ENCODE results near the gene FGF1.

The FGF1 gene

DNA sequence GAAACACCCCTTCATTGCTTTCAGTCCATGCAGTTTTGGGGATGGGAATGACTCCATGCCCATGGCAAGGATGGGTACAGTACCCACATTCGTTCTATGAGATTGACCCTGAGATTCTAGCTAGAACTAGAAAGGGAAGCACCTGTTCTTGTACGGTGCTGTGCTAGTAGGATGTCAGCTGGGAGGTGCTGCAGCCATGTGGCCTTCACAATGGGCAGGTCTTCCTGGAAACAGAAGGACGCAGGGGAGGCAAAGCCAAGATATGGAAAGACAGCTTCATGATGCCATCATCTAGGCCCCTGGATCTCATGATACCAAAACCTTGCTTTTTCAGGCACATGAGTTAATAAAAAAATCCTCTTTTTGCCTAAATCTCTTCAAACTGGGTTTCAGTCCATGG lies 10.5 kb upstream of the FGF1 start:
- Histone ChIP-seq H3K79me2 (ENCODE audit: insufficient read depth, low read length) (no peaks in the 10 kb centered on the region), H4K20me1 (ENCODE audit: insufficient read depth, low read length, poor library complexity, severe bottlenecking) (no peaks in the 10 kb centered on the region), H3K36me3 (ENCODE audit: insufficient read depth, low read length) (no peaks in the 10 kb centered on the region), H3K4me2 (ENCODE audit: low read depth, low read length, poor library complexity, severe bottlenecking) (no peak overlapping the region), H3K4me3 (ENCODE audit: low read length, poor library complexity, severe bottlenecking) (no peak overlapping the region), H3K27me3 (ENCODE audit: insufficient read depth, low read length, poor library complexity, severe bottlenecking) (no peaks in the 10 kb centered on the region), H3K9ac (ENCODE audit: low read depth, low read length, poor library complexity, severe bottlenecking) (no peak overlapping the region), H3K9me3 (ENCODE audit: insufficient read depth, low read depth, low read length) (no peaks in the 10 kb centered on the region), H3F3A (ENCODE audit: low read depth) (no peaks in the 10 kb centered on the region), H2AFZ (ENCODE audit: low read length) (no peak overlapping the region), H3K4me1 (ENCODE audit: insufficient read depth, low read length, poor library complexity, severe bottlenecking) (no peaks in the 10 kb centered on the region), H3K9me2 (replicated peaks; ENCODE audit: low read depth, low read length) (no peaks in the 10 kb centered on the region)
- no peak for TF ChIP-seq CTCF (conservative IDR thresholded peaks at IDR 0.05; ENCODE audit: low read length)

GRCh38 chr5:142694092-142694856 lies 8.4 kb upstream of the FGF1 start:
- no peak overlapping the region for H3K4me3 ChIP-seq (ENCODE audit: low read length, poor library complexity, severe bottlenecking)
- H3F3A ChIP-seq (ENCODE audit: low read depth), result no peaks in the 10 kb centered on the region
- H3K9me3 ChIP-seq (ENCODE audit: insufficient read depth, low read depth, low read length), result no peaks in the 10 kb centered on the region
- H3K27me3 ChIP-seq (ENCODE audit: insufficient read depth, low read length, poor library complexity, severe bottlenecking), result no peaks in the 10 kb centered on the region
- no peaks in the 10 kb centered on the region for H3K79me2 ChIP-seq (ENCODE audit: insufficient read depth, low read length)
- H3K9me2 ChIP-seq (replicated peaks; ENCODE audit: low read depth, low read length), result no peaks in the 10 kb centered on the region
- H3K9ac ChIP-seq (ENCODE audit: low read depth, low read length, poor library complexity, severe bottlenecking), result no peak overlapping the region
- no peak overlapping the region for H3K4me2 ChIP-seq (ENCODE audit: low read depth, low read length, poor library complexity, severe bottlenecking)
- no peaks in the 10 kb centered on the region for H4K20me1 ChIP-seq (ENCODE audit: insufficient read depth, low read length, poor library complexity, severe bottlenecking)
- peak; percentile 25; the same call in 1 of the 2 replicates for TF ChIP-seq CTCF (conservative IDR thresholded peaks at IDR 0.05; ENCODE audit: low read length)
- no peak for TF ChIP-seq EZH2phosphoT487 (IDR thresholded peaks at IDR 0.05; ENCODE audit: borderline replicate concordance)
- H3K4me1 ChIP-seq (ENCODE audit: insufficient read depth, low read length, poor library complexity, severe bottlenecking), result no peaks in the 10 kb centered on the region
- H2AFZ ChIP-seq (ENCODE audit: low read length), result no peak overlapping the region
- no peaks in the 10 kb centered on the region for H3K36me3 ChIP-seq (ENCODE audit: insufficient read depth, low read length)

GRCh38 chr5:142692321-142692894 lies 6.5 kb upstream of the FGF1 start:
- Histone ChIP-seq H4K20me1 (ENCODE audit: insufficient read depth, low read length, poor library complexity, severe bottlenecking) (no peaks in the 10 kb centered on the region), H3K4me1 (ENCODE audit: insufficient read depth, low read length, poor library complexity, severe bottlenecking) (no peaks in the 10 kb centered on the region)

More at GRCh38 chr5:142692321-142692894, 6.5 kb upstream of the FGF1 start:
- no peak overlapping the region for H3K4me2 ChIP-seq (ENCODE audit: low read depth, low read length, poor library complexity, severe bottlenecking)
- no peaks in the 10 kb centered on the region for H3K9me2 ChIP-seq (replicated peaks; ENCODE audit: low read depth, low read length)
- no peaks in the 10 kb centered on the region for H3F3A ChIP-seq (ENCODE audit: low read depth)
- no peaks in the 10 kb centered on the region for H3K36me3 ChIP-seq (ENCODE audit: insufficient read depth, low read length)
- TF ChIP-seq CTCF (conservative IDR thresholded peaks at IDR 0.05; ENCODE audit: low read length), result no peak
- no peak for TF ChIP-seq EZH2phosphoT487 (IDR thresholded peaks at IDR 0.05; ENCODE audit: borderline replicate concordance)
- H2AFZ ChIP-seq (ENCODE audit: low read length), result no peak overlapping the region
- H3K4me3 ChIP-seq (ENCODE audit: low read length, poor library complexity, severe bottlenecking), result no peak overlapping the region
- no peak overlapping the region for H3K9ac ChIP-seq (ENCODE audit: low read depth, low read length, poor library complexity, severe bottlenecking)
- H3K27me3 ChIP-seq (ENCODE audit: insufficient read depth, low read length, poor library complexity, severe bottlenecking), result no peaks in the 10 kb centered on the region
- H3K79me2 ChIP-seq (ENCODE audit: insufficient read depth, low read length), result no peaks in the 10 kb centered on the region
- H3K9me3 ChIP-seq (ENCODE audit: insufficient read depth, low read depth, low read length), result no peaks in the 10 kb centered on the region

Data from Loucy (cell line).